HG02759 (cell line): ENCODE measurements around the gene SEPTIN5.
"Not testable (repeated sequence)": the region's sequence is repeated elsewhere in the genome, so short reads cannot be mapped to it uniquely, and the experiment has no call there.

Experiments used
- ATAC-seq: cut with Tn5 transposase; IDR thresholded peaks from one replicate; pipeline ENCODE4 v1.9.1; 2021; ENCODE audit warnings: mild to moderate bottlenecking, moderate library complexity; ENCODE audit not compliant: unreplicated experiment

The SEPTIN5 gene

DNA sequence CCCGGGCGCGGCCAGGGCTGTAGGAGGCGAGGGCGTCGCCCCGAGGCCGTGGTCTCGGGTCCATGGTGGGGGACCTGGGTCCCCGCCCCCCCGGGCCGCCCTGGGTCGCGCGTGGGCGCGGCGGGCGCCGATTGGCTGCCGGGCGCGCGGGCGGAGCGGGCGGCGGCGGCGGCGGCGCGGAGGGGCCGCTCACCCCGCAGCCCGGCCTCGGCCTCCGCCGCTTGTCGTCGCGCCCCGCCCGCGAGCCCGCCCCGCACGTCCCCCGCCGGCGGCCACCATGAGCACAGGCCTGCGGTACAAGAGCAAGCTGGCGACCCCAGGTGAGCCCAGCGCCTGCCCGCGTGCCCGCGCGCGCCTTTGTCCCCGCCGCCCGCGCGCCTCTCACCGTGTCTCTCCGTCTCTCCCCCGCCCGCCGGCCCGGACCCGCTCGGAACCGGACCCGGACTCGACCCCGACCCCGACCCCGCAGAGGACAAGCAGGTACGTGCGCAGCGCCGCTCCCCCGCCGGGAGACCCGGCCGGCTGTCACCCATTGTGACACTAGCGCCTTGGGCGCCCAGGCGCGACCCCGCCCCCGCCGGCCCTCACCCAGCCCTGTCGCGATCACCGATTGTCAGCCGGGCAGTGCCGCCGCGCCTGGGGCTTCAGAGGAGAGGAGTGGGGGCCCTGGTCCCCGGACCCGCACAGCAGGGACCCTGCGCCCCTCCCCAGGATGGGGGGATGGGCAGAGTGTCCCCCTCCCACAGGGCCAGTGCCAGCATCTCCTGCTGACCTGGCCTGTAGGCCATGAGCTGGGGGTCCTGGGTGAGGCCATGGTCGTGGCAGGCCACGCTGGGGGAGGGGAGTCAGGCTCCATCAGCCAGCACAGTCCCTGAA, at the start of gene SEPTIN5:
TSS of gene SEPTIN5 (plus strand) at position 192 of the 876 bp plus-strand sequence. CDS start at position 278, 86 bp downstream.
- no peak for ATAC-seq

- ATAC-seq, result no peak
Measured at GRCh38 chr22:19664951-19665783, 49.1 kb upstream of the SEPTIN5 start.

DNA sequence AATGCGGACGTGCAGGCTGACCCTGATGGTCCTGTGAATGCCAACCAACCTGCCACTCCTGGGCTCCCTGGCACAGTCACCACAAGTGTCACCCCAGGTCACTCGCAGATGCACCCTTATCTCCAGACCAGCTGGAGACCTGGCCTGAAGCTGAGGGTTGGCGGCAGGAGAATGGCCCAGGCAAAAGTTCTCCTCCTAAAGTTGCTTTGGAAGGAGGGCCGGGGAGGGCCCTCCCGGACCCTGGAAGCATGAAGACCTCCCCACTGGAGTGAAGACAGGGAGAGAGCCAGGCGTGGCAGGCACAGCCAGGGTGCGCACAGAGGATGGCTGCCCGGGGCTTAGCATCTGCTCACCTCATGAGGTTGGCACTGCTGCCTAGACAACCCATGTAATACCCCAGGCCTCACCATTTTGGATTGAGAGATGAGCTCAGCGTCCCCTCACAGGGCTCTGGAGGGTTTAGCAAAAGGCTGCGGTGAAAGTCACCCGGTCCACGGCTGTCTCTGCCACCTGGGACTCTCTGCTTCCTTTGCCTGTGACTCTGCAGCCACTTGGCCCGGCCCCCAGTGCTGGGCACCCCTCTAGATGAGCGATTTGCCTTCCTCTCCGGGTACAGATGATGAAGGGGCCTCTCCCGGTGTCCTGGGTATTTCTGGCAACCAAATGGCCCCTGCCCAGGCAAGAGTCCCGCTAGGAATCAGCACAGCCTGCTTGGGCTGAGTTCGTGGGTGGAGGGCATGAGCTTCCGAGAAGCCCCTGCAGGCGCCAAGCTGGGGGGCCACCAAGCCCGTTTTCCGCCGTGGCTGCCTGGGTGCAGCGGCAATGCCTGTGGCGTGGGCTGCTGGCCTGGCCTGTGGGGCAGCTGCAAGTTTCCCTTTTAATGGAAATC, 48.3 kb upstream of the SEPTIN5 start:
- ATAC-seq, result no peak

DNA sequence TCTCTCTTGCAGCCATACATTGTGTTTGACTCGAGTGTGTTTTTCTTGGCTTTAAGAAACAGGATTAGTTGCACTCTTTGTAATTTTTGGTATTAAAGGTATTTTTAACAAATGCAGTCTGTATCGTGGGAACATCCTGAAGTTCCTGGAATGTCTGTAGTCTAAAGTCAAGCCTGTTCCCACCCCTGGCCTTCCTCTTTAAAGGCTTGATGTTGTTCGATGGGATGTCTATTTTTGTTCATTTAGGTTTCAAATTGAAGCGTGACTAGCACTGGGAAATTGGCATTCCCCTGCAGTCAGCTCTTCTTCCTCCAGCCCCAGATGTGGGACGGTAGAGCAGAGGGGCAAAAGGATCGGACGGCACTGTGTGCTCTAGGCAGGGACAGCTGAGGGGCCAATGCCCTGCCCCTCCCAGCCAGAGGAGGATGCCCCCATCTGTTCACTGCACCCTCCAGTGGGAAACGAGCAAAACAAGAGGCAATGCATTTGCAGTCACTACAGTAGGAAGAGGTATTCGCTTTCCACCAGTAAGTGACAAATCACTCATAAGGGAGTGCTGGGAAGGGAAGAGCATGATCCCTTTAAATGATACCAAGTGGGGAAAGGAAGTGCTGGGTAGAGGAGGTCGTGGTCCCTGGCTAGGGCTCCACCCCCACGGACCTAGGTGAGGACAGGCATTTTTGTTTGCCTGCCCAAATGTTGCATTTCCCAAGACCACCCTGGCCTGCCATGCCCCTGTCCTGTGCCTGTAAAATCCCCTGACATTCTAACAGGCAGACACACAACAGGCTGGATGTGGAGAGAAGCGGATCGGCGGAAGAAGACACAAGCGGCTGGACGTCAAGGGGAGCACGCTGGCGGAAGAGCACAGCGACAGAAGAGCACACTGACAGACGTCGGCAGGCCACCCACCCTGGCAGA, 47.4 kb upstream of the SEPTIN5 start:
- ATAC-seq, result no peak

- ATAC-seq, result no peak
Measured at GRCh38 chr22:19667872-19668740, 46.2 kb upstream of the SEPTIN5 start.

- ATAC-seq, result no peak
Measured at GRCh38 chr22:19668748-19669147, 45.6 kb upstream of the SEPTIN5 start.

DNA sequence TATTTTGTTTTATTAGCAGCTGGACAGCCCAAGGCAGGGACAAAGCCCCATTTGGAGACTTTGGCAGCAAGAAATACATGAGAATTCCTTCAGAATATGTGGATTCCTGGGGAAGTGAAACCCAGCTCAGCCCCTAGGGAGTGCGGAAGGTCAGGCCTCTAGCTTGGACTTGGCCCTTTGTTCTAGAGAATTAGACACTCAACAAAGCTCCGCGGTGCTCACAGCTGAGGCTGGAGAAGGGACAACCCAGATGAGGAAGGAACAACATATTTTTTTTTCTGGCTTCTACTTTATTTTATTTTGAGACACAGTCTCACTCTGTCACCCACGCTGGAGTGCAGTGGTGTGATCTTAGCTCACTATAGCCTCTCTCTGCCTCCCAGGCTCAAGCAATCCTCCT, 44.7 kb upstream of the SEPTIN5 start:
- ATAC-seq, result no peak

DNA sequence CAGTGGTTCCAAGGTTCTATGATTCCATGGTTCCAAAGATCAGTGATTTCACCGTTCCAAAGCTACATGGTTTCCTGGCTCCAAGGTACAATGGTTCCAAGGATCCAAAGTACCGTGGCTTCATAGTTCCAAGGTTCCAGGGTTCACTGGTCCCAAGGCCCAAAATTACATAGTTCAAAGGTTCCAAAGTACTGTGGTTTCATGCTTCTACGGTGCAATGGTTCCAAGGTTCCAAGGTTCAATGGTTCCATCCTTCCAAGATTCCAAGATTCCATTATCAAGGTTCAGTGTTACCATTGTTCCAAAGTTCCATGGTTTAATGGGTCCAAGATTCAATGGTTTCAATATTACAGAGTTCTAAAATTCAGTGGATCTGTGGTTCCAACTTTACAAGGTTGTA, 43.0 kb upstream of the SEPTIN5 start:
- ATAC-seq, result no peak

- no peak for ATAC-seq
Measured at GRCh38 chr22:19672054-19672776, 42.1 kb upstream of the SEPTIN5 start.

- ATAC-seq, result no peak
Measured at GRCh38 chr22:19673660-19674059, 40.6 kb upstream of the SEPTIN5 start.

DNA sequence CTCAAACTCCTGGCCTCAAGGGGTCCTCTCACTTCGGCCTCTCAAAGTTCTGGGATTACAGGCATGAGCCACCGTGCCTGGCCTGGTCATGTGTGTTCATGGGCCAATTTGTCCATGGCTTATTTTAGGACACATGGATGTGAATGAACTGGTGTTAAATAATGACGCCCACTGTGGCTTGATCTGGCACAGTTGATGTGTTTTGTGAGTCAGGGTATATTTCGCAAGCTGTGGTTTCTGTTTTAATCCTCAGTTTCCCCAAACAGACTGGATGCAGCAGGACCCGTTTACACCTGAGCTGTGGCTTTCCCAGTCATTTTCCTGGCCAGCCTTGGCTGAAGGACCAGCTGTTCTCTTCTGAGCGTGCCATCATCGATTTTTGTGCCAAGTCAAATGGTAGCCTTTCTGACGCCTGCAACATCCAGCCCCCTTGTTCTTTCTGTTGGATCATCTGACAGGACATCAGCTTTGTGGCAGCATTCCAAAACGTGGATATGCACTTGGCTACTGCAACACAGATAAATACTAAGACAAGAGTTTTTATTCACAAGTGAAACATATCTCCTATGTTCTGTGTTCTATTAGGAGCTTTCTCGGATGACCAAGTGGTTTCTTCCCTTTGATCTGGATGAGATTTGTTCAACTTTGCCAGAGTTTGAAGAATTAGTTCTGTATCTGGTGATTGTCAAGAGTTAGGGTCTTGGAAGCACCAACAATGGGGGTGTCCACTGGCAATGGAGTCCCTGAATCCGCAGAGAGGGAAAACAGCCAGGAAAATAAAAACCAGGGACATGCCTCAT, 40.0 kb upstream of the SEPTIN5 start:
- ATAC-seq, result no peak

DNA sequence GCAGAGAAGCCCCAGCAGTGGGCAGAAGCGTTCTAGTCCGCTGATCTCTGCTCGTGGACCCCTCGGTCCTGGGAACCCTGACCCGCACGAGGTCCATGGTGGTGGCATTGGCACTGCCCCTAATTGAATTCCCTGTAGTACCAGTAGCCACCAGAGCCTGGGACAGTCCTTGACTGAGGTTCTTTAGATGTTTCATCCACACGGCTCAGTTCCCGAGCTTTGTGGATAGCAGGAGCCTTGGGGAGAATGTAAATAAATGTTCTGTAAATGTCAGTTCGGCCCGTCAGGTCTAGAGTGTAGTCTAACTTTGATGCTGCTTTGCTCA, 39.4 kb upstream of the SEPTIN5 start:
- no peak for ATAC-seq

- ATAC-seq, result no peak
Measured at GRCh38 chr22:19675428-19675827, 38.9 kb upstream of the SEPTIN5 start.

DNA sequence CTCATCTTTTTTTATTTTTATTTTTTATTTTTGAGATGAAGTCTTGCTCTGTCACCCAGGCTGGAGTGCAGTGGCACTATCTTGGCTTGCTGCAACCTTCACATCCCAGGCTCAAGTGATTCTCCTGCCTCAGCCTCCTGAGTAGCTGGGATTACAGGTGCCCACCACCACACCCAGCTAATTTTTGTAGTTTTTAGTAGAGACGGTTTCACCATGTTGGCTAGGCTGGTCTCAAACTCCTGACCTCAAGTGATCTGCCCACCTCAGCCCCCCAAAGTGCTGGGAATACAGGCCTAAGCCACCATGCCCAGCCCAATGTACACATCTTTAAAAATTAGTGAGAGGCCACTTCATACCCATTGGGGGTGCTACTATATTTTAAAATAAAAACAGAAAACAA, 37.9 kb upstream of the SEPTIN5 start:
- ATAC-seq, result not testable (repeated sequence)

GRCh38 chr22:19678949-19679521, 35.3 kb upstream of the SEPTIN5 start:
- ATAC-seq, result no peak

DNA sequence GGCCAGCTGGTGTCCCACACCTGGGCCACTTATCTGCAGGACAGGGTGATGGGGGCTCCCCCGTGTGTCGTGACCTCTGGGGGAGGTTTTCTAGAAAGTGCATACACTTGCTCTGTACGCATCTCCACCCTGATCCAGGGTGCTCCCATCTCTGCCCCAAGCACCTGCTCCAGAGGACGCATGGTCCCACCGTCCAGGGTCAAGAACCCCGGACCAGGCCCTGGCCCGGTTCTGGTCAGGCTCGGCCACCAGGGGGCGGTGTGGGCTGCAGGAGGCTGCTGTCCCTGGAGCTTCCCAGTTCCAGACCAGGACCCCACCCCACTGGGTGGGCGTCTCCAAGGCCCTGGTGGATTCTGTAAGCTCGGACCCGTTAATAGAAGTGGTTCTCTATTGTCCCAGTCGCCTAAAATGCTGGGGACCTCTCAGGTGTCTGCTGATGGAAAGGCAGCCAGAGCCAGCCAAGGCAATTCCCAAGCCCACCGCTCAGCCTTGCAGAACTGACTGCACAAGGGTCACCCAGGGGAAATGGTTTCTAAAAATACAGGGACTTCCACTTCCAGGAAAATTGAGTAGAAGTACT, 34.7 kb upstream of the SEPTIN5 start:
- ATAC-seq, result no peak
